GM12873 (cell line): ENCODE measurements around the gene ARHGEF17.

Experiments
- TF ChIP-seq, protein P1 (sequence below): IDR thresholded peaks from 2 replicates; pipeline ENCODE4 v1.5.1; 2012; ENCODE audit warnings: low read depth, mild to moderate bottlenecking, moderate library complexity, low read length, control low read depth; ENCODE audit not compliant: insufficient read depth; ENCODE audit errors: missing control alignments

The ARHGEF17 gene

DNA sequence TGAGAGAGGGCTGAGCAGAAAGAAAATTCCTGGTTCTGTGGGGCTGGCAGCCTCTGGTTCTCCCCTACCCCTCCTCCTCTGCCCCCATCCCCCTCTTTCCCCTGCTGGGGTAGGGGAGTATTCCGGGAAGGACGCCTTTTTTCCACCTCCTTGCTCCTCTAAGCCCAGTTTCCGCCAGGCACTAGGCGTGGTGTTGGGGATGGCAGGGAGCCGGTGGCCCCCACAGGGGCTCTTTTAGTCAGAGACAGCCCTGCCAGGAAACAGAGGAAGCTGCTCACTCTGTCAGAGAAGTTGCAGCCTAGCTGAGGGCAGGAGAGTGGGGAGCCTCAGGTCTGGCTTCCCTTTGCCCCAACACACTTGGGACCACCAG, 15.6 kb upstream of the ARHGEF17 start:
- TF ChIP-seq, protein P1, sequence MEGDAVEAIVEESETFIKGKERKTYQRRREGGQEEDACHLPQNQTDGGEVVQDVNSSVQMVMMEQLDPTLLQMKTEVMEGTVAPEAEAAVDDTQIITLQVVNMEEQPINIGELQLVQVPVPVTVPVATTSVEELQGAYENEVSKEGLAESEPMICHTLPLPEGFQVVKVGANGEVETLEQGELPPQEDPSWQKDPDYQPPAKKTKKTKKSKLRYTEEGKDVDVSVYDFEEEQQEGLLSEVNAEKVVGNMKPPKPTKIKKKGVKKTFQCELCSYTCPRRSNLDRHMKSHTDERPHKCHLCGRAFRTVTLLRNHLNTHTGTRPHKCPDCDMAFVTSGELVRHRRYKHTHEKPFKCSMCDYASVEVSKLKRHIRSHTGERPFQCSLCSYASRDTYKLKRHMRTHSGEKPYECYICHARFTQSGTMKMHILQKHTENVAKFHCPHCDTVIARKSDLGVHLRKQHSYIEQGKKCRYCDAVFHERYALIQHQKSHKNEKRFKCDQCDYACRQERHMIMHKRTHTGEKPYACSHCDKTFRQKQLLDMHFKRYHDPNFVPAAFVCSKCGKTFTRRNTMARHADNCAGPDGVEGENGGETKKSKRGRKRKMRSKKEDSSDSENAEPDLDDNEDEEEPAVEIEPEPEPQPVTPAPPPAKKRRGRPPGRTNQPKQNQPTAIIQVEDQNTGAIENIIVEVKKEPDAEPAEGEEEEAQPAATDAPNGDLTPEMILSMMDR = no peak

DNA sequence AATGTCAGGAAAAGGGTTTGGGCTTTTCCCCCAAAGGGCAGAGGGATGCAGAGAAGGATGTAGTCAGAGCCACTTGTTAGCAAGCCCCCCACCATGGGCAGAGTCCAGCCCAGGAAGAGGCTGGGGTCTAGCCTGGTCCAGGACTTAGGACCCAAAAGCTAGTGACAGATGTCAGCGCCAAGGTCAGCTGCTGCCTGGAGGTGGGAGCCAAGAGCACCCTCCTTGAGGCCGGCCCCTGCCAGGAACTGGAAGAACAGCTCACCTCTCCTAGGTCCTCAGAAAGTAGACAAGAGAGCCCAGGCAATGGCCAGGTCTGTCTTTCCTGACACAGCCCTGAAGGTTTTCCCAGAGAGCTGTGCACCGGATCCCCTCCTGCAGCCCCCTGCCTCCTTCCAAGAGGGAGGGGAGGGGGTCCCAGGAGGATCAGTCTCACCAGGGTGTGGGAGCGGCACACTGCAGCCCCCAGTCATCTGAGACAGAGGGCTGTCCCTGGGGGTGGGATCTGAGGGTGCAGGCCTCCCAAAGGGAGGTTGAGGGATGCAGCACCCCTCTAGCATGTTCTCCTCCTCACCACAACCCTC, 14.6 kb upstream of the ARHGEF17 start:
- TF ChIP-seq, protein P1 = no peak

DNA sequence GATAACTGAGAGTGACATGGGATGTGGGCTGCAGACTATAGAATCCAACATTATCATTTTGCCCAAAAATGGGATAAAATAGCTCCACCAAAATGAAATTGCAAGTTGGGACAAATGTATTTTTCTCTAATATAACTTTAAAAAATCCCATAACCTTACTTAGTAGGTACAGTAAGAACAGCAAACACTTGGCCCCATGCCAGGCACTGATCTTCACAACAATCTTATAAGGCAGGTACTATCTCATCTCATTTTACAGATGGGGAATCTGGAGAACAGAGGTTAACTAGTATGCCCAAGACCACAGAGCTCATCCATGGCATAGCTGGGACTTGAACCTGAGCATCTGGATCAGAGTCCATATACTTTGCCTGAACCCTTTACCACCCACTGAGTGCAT, 13.5 kb upstream of the ARHGEF17 start:
- TF ChIP-seq, protein P1 = no peak

DNA sequence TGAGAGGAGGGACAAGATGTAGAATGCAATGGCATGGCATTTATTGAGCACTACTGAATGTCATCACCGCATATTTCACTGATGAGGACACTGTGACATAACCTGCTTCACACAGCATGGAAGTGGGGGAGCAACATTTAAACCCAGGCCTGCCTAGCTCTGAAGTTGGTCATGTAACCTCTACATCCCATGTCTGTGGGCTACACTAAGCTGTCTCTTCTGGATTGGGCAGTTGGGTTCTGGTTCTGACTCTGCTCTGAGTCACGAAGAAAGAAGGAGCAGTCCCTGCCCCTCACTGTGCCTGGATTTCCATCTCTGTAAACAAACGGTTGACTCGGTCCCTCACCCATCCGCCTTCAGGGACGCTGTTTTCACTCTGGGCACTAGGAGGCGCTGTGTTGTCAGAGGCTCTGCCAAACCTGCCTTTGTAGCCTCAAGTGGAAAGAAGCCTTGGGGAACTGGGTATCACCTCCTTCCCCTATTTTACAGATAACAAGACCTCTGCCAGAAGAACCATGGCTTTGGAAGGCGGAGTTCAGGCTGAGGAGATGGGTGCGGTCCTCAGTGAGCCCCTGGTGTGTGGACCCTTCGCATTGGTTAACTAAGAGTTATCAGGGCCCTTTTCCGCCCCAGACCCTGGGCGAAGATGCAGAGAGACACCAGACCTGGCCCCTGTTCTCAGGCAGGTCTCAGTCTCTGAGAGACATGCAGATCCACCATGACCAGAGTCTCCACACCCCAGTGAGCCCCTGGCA, 12.7 kb upstream of the ARHGEF17 start:
- TF ChIP-seq, protein P1 = peak; percentile 99

DNA sequence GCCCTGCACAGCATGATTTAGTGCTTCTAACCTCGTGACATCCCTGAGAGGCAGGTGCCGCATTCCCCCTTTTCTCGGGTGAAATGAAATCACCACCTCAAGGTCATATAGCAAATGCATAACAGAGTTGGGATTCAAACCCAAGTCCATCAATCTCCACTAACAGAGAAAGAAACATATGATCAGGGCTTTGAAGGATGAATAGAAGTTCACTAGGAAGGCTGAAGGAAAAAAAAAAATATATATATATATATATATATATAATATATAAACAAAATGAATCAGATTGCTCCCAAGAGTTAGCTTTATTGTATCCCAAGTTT, 12.1 kb upstream of the ARHGEF17 start:
- TF ChIP-seq, protein P1 = no peak

DNA sequence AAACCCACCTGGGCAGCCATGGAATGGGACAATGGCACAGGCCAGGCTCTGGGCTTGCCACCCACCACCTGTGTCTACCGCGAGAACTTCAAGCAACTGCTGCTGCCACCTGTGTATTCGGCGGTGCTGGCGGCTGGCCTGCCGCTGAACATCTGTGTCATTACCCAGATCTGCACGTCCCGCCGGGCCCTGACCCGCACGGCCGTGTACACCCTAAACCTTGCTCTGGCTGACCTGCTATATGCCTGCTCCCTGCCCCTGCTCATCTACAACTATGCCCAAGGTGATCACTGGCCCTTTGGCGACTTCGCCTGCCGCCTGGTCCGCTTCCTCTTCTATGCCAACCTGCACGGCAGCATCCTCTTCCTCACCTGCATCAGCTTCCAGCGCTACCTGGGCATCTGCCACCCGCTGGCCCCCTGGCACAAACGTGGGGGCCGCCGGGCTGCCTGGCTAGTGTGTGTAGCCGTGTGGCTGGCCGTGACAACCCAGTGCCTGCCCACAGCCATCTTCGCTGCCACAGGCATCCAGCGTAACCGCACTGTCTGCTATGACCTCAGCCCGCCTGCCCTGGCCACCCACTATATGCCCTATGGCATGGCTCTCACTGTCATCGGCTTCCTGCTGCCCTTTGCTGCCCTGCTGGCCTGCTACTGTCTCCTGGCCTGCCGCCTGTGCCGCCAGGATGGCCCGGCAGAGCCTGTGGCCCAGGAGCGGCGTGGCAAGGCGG, 11.4 kb upstream of the ARHGEF17 start:
- TF ChIP-seq, protein P1 = no peak

DNA sequence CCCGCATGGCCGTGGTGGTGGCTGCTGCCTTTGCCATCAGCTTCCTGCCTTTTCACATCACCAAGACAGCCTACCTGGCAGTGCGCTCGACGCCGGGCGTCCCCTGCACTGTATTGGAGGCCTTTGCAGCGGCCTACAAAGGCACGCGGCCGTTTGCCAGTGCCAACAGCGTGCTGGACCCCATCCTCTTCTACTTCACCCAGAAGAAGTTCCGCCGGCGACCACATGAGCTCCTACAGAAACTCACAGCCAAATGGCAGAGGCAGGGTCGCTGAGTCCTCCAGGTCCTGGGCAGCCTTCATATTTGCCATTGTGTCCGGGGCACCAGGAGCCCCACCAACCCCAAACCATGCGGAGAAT, 10.9 kb upstream of the ARHGEF17 start:
- TF ChIP-seq, protein P1 = no peak
